ENCODE results near the gene DTNBP1.

Gene DTNBP1

DNA sequence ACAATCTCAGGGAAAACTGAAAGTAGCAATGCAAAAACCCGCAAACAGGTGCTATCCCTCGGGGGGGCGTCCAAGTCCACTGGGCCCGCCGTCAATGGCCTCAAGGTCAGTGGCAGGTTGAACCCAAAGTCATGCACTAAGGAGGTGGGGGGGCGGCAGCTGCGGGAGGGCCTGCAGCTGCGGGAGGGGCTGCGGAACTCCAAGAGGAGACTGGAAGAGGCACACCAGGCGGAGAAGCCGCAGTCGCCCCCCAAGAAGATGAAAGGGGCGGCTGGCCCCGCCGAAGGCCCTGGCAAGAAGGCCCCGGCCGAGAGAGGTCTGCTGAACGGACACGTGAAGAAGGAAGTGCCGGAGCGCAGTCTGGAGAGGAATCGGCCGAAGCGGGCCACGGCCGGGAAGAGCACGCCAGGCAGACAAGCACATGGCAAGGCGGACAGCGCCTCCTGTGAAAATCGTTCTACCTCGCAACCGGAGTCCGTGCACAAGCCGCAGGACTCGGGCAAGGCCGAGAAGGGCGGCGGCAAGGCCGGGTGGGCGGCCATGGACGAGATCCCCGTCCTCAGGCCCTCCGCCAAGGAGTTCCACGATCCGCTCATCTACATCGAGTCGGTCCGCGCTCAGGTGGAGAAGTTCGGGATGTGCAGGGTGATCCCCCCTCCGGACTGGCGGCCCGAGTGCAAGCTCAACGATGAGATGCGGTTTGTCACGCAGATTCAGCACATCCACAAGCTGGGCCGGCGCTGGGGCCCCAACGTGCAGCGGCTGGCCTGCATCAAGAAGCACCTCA is 166.3 kb downstream of the DTNBP1 start:
- no peak for DNase-seq

DNA sequence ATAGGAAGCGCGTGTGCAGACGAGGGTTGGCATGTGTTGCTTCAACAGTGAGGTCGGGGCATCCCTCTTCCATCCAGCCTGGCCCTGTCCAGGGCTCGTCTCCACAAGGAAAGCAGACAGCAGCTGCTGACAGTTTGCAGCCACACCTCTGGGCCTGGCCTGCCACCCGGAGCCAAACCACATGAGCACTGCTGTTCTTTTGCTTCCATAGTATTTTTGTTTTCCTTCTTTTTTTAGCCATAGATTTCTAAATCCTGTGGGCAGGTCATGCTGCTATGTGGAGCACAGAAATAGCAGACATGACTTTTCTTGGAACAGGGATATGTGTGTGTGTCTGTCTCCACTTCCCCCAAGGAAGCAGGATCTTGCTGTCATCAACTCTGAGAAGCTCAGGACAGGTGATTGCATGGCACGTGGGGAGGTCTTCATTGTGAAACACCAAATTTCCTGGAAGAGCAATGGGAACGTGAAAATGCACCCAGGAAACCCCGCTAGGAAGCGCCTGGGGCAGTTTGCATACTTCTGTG is 167.4 kb downstream of the DTNBP1 start:
- DNase-seq = no peak

DNA sequence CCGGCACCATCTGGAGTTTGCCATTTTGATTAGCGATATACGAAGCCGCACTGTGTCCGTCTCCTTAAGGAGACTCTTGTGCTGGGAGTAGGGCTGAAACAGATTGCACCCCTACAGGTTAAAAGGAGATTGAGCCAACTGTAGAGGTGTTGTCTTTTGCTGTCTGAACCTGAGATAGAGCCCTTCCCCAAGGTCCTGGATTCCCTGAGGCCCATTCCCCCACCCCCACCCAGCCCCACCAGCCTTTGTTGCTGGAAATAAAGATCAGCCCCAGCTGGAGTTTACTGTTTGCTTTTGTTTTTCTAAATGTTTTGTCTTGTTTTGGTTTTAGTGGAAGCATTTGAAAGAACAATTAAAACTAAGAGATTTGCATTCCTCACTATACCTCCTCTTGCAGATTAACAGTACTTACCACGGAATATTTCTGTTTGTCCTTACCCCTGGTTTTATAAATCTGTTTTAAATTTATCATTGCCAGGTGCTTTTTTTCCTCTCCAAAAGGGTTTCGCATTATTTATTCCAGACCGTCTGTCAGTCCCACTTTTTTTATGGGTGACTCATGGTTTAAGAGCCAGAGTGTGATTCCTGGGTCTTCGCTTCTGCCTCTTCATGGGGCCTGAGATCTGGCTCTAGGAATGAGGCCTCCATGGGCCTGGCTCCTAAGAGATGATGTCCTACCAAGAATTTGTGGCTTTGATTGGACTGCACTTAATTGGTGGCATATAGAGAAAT is 169.2 kb downstream of the DTNBP1 start:
- DNase-seq = no peak

DNA sequence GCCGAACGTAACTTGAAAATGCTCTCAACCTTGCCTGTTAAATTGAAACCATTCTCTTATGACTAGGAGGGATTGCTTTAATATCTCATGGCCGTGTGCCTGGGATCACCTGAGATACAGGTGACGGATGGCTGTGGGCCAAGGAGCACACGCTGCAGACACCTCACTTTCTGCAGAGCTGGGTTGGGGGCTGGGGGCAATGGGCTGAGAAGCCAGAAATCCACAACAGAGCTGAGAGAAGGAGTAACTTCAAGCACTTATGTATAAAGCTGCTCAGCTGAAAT is 170.9 kb downstream of the DTNBP1 start:
- DNase-seq = no peak

DNA sequence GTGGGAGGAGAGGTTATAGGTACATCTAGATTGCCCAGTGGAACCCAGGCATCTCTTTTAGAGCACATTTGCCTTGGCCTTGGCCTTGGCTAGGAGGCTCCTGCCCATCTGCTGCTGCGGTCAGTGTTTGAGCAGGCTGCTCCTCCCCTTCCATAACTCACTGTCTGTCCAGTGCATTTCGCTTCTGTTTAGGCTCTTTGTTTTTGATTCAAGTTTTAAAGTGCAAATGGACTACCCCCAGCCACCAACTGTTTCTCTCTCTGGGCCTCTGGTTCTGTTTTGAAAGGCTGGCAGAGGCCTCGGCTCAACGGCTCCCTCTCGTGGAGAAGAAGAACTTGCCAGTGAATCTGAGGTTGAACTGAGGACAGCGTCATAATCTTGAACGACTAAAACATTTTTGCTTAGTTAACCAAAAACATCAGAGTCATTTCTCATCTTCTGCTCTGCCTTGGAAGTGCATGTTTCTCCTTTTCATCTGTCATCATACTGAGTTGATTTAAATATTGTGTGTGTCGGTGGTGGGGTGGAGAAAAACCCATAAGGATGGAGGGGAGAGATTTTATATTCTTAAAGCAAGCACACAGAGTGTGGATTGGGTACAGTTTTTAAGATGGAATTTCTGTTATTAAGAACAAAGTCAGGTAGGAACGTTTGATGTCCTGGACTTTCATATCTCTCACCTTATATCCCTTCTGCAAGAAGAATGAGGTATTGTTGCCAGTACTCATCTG is 171.4 kb downstream of the DTNBP1 start:
- DNase-seq = peak; percentile 74

DNA sequence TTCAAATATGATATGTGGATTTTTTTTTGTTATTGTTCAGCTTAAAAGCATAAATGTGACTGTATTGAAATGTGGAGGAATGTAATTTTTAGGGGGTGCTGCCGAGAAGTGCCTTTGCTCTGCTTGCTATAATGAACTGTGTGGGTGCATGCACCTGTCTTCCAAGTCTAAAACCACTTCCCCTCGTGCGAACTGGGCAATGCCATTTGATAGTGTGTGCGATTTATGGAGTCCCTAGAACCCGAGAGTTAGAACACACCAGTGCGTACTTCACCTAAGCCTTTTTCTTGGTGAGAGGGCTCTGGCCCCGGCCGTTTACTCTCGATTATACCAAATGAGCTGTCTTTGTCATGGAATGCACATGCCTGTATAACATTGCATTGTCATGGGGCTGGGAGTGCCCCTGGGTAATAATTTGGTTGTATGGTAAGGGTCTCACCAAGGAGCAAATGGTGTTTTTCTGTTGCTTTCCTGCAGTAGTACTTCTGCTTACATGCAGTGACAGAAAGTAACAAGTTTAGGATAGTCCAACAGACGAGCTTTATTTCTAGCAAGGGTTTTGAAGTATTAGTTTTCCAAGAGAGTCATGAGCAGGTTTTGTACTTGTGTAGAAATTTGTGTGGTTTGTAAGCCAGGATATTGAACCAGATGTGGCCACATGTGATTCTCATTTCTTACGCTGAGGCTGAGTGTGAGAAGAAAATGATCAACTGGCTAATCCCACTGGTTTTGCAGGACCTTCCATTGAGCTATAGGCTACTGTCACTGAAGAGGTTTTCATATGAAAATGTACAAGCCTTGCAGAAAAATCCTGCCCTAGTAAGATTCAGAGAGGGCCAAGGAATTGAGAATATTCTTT is 172.4 kb downstream of the DTNBP1 start:
- no peak for DNase-seq

DNA sequence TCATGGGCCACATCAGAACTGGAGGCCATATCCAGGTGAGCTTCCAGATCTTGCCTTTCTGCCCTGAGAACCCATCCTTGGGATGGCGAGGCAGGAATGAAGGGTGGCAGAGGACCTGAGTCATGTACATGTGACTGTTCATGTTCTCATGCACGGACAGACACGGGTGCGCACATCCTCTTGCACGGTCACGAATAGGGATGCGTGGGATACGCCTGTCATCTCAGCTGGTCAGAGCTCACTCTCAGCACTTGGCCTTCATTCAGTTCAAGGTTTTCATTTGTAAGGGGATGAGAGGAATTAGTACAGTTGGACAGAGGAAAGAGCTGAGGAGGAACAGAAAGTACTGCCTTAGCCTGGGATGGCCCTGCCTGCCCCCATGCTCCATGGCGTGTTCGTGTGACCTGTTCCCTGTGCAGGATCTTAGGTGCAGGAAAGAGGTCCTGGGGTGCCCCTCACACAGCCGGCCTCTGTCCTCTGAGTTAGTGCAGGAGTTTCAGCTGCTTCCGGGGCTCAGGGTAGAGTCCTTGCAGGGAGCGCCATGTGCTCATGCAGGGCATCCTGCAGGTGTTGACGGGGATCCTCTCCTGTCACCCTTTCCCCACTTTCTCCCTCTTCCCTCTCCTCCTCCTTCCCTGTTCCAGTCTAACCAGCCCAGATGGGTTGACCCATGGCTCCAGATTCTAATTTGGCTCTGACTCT is 173.4 kb downstream of the DTNBP1 start:
- no peak for DNase-seq

DNA sequence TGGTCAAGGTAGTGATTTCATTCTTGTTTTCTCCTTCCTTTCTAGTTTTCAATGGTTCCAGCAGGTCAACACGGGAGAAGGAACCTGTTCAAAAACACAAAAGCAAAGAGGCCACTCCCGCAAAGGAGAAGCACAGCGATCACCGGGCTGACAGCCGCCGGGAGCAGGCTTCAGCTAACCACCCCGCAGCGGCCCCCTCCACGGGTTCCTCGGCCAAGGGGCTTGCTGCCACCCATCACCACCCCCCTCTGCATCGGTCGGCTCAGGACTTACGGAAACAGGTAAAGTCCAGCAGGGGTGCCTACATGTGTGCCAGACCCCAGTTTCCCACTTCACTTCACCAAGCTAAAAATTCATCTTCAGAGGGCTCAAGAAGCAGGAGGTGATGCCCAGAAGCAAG is 175.6 kb downstream of the DTNBP1 start:
- no peak for DNase-seq

DNA sequence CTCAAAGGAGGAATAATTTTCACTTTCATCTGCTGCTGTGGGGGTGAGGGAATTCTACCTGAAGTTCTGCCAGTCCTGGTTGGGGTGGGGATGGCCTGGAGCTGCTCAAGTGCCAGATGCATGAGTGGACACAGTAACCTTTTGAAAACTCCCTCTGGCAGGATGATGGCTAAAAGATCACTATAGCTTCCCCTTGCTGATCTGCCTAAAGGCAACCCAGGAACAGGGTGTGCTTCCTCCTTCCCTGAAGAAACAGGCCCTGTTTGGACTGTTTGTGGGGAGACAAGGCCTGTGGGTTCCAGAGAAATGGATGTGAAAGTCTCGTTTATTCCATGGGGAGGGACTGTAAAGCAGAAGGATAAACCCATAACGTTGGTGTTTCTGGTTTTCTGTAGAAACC is 176.9 kb downstream of the DTNBP1 start:
- DNase-seq = no peak

DNA sequence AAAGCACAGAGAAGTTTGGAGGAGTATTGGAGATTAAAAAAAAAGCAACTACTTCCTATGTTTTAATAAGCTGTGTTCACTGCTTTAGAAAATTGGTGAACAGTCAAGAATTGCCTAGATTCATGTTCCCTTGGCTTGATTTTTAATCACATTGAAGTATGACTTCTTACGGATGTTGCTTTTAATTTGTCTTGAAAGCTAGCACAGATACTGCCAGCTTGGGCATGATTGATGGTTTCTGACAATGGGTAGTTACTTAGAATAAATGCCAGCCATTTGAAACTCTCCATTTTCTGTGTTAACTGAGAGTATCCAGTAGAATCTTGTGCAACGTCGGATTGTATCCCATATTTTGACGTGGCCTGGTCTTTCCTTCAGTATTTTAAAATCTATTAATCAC is 178.0 kb downstream of the DTNBP1 start:
- no peak for DNase-seq

DNA sequence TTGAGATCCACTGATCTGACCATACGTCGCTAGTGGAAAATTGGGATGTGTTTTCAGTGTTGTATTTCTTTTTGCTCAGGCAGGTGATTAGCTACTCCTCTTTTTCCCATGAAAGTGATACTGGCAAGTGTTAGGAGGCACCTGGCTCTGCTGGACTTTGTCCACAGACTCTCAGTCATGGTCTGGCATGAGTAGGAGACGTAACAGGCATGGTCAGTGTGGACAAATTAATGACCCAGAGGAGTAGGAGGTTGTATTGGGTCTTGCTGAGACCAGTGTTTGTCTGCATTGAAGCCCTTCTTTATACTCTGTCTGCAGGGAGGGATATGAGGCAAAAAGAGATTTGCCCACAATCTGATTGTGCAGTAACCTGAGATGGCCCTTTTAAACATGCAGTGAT is 178.7 kb downstream of the DTNBP1 start:
- no peak for DNase-seq

DNA sequence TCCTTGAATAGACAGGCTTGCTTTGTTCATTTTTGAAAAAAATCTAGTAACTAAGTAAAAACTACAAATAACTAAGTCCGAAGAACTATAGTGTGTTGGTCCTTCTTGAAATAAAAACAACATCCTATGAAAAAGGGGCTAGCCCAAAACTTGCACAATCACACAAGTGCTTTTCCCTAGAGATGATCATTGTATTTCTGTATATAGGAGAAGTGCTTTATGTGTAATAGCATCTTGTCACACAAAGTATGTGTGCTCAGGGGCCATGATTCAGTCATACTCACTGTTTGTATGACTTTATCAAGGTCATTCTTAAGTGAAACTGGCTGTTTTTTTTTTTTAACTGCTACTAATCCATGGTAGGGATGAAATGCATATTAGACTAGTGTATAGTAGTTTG is 179.8 kb downstream of the DTNBP1 start:
- no peak for DNase-seq

DNA sequence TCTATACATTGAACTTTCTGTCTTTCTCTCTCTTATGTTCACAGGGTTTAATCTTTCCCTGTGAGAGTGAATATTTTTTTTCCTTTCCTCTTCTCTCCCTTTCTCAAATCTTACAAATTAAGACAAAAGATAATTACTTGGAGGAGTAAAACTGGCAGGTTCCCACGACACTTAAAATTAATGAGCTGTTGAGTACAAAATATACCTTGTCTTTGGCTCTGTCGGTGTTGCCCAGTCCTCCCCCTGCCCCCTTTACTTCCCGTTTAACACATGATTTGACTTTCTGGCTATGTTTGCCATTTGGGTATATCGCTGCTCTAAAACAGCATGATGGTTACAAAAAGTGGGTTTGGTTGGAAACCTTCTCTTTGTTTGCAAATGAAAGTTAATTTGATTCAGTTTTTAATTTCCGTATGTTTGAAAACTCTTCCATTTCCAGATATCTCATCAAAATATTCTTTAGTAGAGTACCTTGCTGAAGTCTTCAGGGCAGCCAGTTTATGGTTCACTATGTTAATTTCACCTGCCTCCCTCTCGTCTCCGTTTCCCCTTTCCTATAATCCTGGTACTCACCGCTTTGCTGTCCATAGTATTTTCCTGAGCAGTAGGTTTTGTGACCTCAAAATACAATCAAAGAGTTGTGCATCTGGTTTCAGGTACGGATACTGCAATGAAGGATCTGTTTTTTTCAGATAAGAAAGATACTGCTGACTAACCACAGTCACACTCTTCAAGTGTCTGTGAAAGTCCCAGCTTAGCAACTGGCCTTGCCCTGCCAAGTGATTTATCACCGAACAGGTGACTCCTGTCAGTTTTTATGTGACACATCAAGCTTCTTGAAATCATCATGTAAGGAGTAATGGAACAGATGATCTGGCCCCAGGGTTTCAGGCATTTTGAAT is 181.2 kb downstream of the DTNBP1 start:
- DNase-seq = peak; percentile 20

DNA sequence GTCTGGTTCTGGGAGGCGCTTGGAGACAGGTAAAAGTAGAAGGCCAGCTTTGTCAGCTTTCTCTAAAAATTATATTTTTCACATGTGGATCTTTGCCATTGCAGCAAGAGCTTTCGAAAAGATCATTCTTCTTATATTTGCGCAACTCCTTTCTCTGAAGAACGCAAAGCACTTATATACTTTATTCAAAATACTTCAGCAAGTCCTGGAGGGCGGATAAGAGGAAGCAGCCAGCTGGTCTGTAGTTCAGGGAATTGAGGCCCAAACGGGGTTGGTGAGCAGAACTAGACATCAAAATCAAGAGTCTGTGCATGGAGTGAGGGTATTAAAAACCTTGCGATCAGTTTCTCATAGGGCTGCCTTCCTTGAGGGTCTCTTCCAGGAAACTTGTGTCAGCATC is 182.3 kb downstream of the DTNBP1 start:
- no peak for DNase-seq

DNA sequence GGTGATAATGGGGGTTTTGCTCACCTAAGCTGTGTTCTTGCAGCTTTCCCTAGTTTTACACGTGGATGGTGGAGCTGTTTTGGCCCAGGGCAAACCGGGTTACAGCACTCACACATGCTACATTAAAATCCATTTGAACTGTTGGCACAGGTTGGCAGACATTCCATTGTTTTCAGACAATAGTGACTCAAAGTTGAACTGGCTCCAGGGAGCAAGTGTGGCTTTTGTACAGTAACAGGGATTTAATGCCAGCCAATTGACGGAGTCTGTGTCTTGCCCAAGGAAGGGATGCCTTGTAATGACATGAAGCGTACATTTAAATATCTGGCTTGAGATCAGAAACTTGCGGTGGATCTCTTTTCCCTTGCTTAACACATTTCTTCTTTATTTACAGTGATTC is 183.1 kb downstream of the DTNBP1 start:
- DNase-seq = no peak

DNA sequence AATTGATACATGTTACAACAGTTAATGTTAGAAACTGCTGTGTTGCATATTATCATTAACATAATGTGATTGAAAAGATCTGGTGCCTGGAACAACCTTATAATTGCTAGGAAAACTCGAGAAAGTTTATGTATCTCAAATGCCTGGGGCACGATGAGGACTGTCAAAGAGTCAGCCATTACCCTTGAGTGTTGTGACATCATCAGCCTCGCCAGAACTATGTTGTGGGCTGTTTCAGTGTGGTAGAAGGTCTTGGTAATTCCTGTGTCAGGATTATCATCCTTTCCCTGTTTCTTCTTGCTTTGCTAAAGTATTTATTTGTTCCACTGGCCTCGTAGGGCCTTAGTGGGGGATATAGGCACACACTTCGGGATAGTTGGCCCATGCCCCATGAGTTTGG is 185.1 kb downstream of the DTNBP1 start:
- DNase-seq = no peak

DNA sequence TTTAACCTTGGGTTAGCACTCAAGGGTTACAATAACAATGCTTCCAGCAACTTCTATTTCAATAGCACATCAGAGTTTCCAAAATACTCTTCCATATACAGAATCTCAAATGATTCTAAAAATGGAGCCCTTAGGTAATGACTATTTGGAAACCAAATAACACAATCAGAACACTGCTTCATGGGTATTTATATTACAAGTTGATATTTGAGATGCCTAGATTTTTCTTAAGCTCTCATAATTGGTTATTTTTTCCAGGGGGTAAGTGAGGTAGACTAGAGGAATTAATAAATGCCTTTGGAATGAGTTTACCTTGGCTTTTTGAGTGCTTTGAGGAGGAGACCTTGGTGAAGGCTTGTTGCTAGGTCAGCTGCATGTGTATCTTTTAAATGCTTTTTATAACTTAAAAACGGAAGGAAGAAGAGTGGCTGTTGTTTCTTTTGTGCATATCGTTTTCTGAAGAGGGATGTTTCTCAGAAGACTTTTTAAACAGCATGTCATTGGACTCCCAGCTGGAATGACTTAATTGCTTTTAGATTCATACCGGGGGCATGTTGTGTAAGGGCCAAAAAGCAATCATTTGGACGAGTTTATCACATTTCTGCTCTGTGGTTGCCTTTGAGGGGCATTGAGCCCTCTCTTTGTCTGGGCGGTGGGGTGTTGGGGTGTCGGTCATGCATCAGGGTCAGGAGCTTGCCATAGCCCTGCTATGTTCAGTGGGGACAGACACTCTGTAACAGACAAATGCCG is 186.0 kb downstream of the DTNBP1 start:
- DNase-seq = no peak

DNA sequence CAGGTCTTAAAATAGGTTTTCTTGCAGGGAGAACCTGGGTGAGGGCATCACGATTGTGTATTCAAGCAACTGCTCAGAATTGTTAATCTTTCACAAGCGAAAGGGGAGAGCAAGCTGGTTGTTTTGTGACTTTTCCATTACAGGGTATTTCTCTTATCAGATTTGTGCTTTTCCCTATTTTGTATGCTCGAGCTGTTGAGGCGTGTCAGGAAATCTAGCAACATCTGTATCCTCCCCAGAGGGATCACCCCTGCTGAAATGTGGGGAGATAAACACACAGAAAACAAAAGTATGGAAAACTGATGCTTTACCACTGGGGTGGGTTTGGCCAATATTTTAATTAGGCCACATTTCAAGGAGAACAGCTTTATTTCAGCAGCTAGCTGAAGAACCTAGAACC is 187.0 kb downstream of the DTNBP1 start:
- no peak for DNase-seq

DNA sequence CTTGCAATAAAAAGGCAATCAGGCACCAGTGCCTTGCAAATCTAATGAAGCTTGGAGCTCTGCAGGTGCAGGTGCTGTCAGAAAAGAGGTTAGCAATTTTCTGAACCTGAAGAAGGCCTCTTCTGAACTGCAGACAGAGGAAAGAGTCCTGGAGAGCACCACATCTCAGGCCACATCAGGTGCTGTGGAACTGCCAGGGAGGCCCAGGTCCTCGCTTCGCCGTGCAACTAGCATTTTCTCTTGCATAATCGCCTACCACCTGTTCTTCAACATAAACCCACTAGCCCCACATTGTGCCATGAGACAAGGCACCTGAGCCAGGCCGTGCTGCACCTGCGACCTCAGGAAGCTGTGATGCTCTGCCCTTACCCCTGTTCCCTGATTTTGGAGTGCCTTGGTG is 187.6 kb downstream of the DTNBP1 start:
- no peak for DNase-seq

DNA sequence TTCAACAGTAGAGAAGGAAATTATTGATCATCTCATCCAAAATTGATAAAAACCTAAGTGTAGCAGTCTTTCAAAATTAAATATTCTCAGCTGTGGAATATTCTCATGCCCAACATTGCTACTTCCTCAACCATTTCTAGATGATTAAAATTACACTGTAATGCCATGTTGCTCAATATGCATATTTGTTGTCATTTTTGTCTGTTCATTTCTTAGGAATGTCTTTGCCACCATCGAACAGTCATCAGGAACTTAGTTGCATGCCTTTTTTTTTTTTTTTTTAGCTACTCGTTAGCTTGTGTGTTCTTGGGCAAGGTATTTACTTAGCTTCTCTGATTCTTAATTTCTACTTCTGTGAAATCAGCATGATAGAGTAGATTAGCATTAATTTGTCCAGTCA is 188.6 kb downstream of the DTNBP1 start:
- DNase-seq = no peak

All from activated naive CD4-positive, alpha-beta T cell treated with Interleukin-2 at 50 U/mL for 16 hours (primary cell).